Measurements from ENCODE around the gene RNU5B-1. TPM values are rescaled to one million over a fixed set of nuclear protein-coding genes. Genes with fewer than 3 reads are reported as not detected.

The RNU5B-1 gene
- polyA plus RNA-seq, 3 donors, result not detected

DNA sequence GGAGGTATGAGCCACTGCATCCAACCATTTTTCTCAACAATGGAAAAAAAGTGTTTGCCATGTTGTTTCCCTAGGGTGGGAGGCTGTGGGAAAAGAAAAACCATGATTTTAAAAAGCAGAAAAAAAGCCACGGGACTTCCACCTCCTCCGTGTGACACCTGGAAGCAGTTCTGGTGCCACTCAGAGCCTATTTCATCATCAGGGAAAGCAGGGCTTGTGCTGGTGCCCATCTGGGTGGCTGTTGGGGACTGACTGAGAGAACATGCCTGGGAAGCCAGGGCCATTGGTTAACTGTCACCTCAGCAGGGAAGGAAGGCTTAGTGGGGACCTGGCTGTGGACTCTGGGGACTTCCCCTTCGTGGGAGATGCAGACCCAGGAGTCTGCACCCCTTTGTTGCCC, 7.3 kb downstream of the RNU5B-1 start:
- Mint-ChIP-seq H3K4me3 (no peak overlapping the region), H3K36me3 (no peaks in the 10 kb centered on the region), H3K27ac (no peak overlapping the region), H3K4me1 (peaks cover 9% of the 10 kb centered on the region), H3K9me3 (no peaks in the 10 kb centered on the region), H3K27me3 (ENCODE audit: low read depth in 3 of 3) (peaks cover 4 to 14% (median 5%) of the 10 kb centered on the region in 3 donors)
- H2AFZ ChIP-seq (ENCODE audit: insufficient read depth, low read depth, low read length, poor library complexity, severe bottlenecking), result no peak overlapping the region
- H3K4me3 ChIP-seq (replicated peaks in 1 of 3; ENCODE audit: low read depth in 2 of 3, low read length in 3 of 3), result no peak overlapping the region
- no peaks in the 10 kb centered on the region for H3K36me3 ChIP-seq (replicated peaks in 1 of 2; ENCODE audit: control insufficient read depth in 1 of 2, insufficient read depth in 2 of 2, low read length in 2 of 2)
- no peak overlapping the region for H3K4me2 ChIP-seq (replicated peaks; ENCODE audit: extremely low read depth, low read length, poor library complexity, severe bottlenecking)
- H3K9ac ChIP-seq (ENCODE audit: insufficient read depth, low read length, poor library complexity, severe bottlenecking), result no peak overlapping the region
- intact Hi-C loops (cut with micrococcal nuclease), result no loop called here
- H3K27ac ChIP-seq (ENCODE audit: low read depth in 1 of 2, low read length in 2 of 2), result no peak overlapping the region
- no peaks in the 10 kb centered on the region for H3K79me2 ChIP-seq (ENCODE audit: insufficient read depth, low read length)
- H3K4me1 ChIP-seq (ENCODE audit: control insufficient read depth in 1 of 2, insufficient read depth in 2 of 2, low read length in 2 of 2), result peaks cover 4 to 8% of the 10 kb centered on the region in 2 donors
- H4K20me1 ChIP-seq (ENCODE audit: insufficient read depth, low read length), result no peaks in the 10 kb centered on the region
- no peaks in the 10 kb centered on the region for H3K9me3 ChIP-seq (replicated peaks in 1 of 2; ENCODE audit: control insufficient read depth in 1 of 2, insufficient read depth in 1 of 2, low read length in 2 of 2)
- H3K27me3 ChIP-seq (ENCODE audit: control insufficient read depth in 2 of 2, insufficient read depth in 2 of 2, low read length in 2 of 2), result peaks cover 0 to 2% of the 10 kb centered on the region in 2 donors
- WGBS (ENCODE audit: insufficient coverage), result 5% methylated on average over 2 of the region's 3 CpGs
- DNase-seq, result peak in 1 of 3 donors; percentile 14
- TF ChIP-seq, protein P1, sequence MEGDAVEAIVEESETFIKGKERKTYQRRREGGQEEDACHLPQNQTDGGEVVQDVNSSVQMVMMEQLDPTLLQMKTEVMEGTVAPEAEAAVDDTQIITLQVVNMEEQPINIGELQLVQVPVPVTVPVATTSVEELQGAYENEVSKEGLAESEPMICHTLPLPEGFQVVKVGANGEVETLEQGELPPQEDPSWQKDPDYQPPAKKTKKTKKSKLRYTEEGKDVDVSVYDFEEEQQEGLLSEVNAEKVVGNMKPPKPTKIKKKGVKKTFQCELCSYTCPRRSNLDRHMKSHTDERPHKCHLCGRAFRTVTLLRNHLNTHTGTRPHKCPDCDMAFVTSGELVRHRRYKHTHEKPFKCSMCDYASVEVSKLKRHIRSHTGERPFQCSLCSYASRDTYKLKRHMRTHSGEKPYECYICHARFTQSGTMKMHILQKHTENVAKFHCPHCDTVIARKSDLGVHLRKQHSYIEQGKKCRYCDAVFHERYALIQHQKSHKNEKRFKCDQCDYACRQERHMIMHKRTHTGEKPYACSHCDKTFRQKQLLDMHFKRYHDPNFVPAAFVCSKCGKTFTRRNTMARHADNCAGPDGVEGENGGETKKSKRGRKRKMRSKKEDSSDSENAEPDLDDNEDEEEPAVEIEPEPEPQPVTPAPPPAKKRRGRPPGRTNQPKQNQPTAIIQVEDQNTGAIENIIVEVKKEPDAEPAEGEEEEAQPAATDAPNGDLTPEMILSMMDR (IDR thresholded peaks at IDR 0.05), result no peak

DNA sequence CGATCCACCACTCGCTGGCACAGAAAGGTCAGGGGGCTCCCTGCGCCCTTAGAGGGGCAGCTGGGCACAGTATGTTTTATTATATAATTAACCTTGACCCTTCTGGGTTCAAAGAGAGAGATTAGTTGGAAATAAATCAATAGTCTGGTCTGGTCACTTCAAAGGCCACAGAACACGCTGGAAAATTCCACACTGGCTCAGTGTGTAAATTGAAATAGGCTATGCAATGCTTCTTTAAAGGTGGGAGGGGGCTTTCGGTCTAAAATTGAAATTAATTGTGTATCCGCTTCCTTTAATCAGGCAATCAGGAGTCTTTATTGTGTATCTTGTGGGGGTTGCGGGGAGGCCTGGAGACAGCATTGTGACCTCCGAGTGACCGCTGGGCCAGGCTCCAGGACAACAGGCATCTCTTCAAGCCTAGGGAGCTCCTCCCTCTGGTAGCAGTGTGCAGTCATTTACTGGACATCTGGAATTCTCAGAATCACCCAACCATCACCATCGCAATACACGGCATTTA, 8.0 kb downstream of the RNU5B-1 start:
- TF ChIP-seq, protein P1 (IDR thresholded peaks at IDR 0.05), result no peak

More for the DNA sequence above, 8.0 kb downstream of the RNU5B-1 start:
- no peak for DNase-seq
- H3K79me2 ChIP-seq (ENCODE audit: insufficient read depth, low read length), result no peaks in the 10 kb centered on the region
- peaks cover 9% of the 10 kb centered on the region for H3K4me1 Mint-ChIP-seq
- peaks cover 4 to 14% (median 5%) of the 10 kb centered on the region in 3 donors for H3K27me3 Mint-ChIP-seq (ENCODE audit: low read depth in 3 of 3)
- 91% methylated on average over 4 of the region's 11 CpGs for WGBS (ENCODE audit: insufficient coverage)
- peaks cover 0 to 2% of the 10 kb centered on the region in 2 donors for H3K27me3 ChIP-seq (ENCODE audit: control insufficient read depth in 2 of 2, insufficient read depth in 2 of 2, low read length in 2 of 2)
- no peaks in the 10 kb centered on the region for H3K36me3 Mint-ChIP-seq
- no peak overlapping the region for H2AFZ ChIP-seq (ENCODE audit: insufficient read depth, low read depth, low read length, poor library complexity, severe bottlenecking)
- H4K20me1 ChIP-seq (ENCODE audit: insufficient read depth, low read length), result no peaks in the 10 kb centered on the region
- no peak overlapping the region for H3K9ac ChIP-seq (ENCODE audit: insufficient read depth, low read length, poor library complexity, severe bottlenecking)
- no peak overlapping the region for H3K27ac ChIP-seq (ENCODE audit: low read depth in 1 of 2, low read length in 2 of 2)
- H3K4me1 ChIP-seq (ENCODE audit: control insufficient read depth in 1 of 2, insufficient read depth in 2 of 2, low read length in 2 of 2), result peaks cover 4 to 8% of the 10 kb centered on the region in 2 donors
- peak overlapping the region in 1 of 2 donors; percentile 42 for H3K4me3 Mint-ChIP-seq
- no peaks in the 10 kb centered on the region for H3K9me3 ChIP-seq (replicated peaks in 1 of 2; ENCODE audit: control insufficient read depth in 1 of 2, insufficient read depth in 1 of 2, low read length in 2 of 2)
- no peaks in the 10 kb centered on the region for H3K9me3 Mint-ChIP-seq
- H3K36me3 ChIP-seq (replicated peaks in 1 of 2; ENCODE audit: control insufficient read depth in 1 of 2, insufficient read depth in 2 of 2, low read length in 2 of 2), result no peaks in the 10 kb centered on the region
- peak overlapping the region in 1 of 7 donors; percentile 32 for H3K27ac Mint-ChIP-seq
- no peak overlapping the region for H3K4me2 ChIP-seq (replicated peaks; ENCODE audit: extremely low read depth, low read length, poor library complexity, severe bottlenecking)
- H3K4me3 ChIP-seq (replicated peaks in 1 of 3; ENCODE audit: low read depth in 2 of 3, low read length in 3 of 3), result no peak overlapping the region
- intact Hi-C loops (cut with micrococcal nuclease), result no loop called here

Data from CD14-positive monocyte (primary cell).